ENCODE measurements around the gene CEP250. TPM values are rescaled to one million over a fixed set of nuclear protein-coding genes. Genes with fewer than 3 reads are reported as not detected.

Gene CEP250
- total RNA-seq, 1 experiment from 2014 or later: 42.3 TPM

- H3K9ac ChIP-seq (ENCODE audit: low read length): no peak overlapping the region
- peaks cover 12 to 45% of the 10 kb centered on the region in 2 experiments; a peak in 3 of 4 replicates for H3K36me3 ChIP-seq (ENCODE audit: control insufficient read depth in 1 of 2, insufficient read depth in 2 of 2, low read length in 2 of 2)
- TF ChIP-seq CTCF (IDR thresholded peaks at IDR 0.05 in 2 of 3, conservative IDR thresholded peaks at IDR 0.05 in 1 of 3; ENCODE audit: borderline replicate concordance in 1 of 3, insufficient read depth in 1 of 3, low read depth in 2 of 3, low read length in 2 of 3): no peak
- DNase-seq (ENCODE audit: low read depth, low spot score): no peak
- no peaks in the 10 kb centered on the region for H3K27me3 ChIP-seq (ENCODE audit: insufficient read depth, low read length)
- peaks cover 27% of the 10 kb centered on the region for H3K79me2 ChIP-seq (ENCODE audit: insufficient read depth, low read length)
- POLR2A ChIA-PET: no interaction called here
- no peaks in the 10 kb centered on the region for H3K9me3 ChIP-seq (ENCODE audit: control insufficient read depth in 1 of 2, insufficient read depth in 1 of 2, low read depth in 1 of 2, low read length in 2 of 2)
- H2AFZ ChIP-seq (ENCODE audit: low read depth, low read length, poor library complexity, severe bottlenecking): no peak overlapping the region
- H3K4me3 ChIP-seq (replicated peaks in 1 of 2; ENCODE audit: low read depth in 1 of 2, low read length in 2 of 2): no peak overlapping the region
- peaks cover 5 to 7% of the 10 kb centered on the region in 2 experiments; a peak in 3 of 4 replicates for H3K4me1 ChIP-seq (ENCODE audit: control insufficient read depth in 1 of 2, insufficient read depth in 2 of 2, low read length in 2 of 2)
- CTCF ChIA-PET: interaction anchor here (1.1 kb wide), 1 partner anchor 18 kb away, joined by 3 read pairs; no protein-coding TSS in a partner anchor
- no peak overlapping the region for H3K27ac ChIP-seq (ENCODE audit: low read depth, low read length)
- no peaks in the 10 kb centered on the region for H4K20me1 ChIP-seq (ENCODE audit: insufficient read depth)
- RAD21 ChIA-PET (ENCODE audit: low non-redundant PET in 1 of 2, low total read pairs in 2 of 2, uncharacterized antibody in 2 of 2, unreplicated experiment in 2 of 2): no interaction called here
- intact Hi-C loops (cut with micrococcal nuclease): loop anchor here (5.0 kb wide), 1 partner anchor 421 kb away; no protein-coding TSS in a partner anchor
- H3K4me2 ChIP-seq (ENCODE audit: low read length): no peak overlapping the region
- no peak for ATAC-seq
- BruUV-seq (replicated peaks): no TSS peak
- H3K9me2 ChIP-seq (ENCODE audit: insufficient read depth): no peaks in the 10 kb centered on the region
Observed at GRCh38 chr20:35461620-35462019, 6.2 kb downstream of the CEP250 start.

- DNase-seq (ENCODE audit: low read depth, low spot score): no peak
- H3K27ac ChIP-seq (ENCODE audit: low read depth, low read length): no peak overlapping the region
- H3K4me2 ChIP-seq (ENCODE audit: low read length): no peak overlapping the region
- H3K27me3 ChIP-seq (ENCODE audit: insufficient read depth, low read length): no peaks in the 10 kb centered on the region
- H4K20me1 ChIP-seq (ENCODE audit: insufficient read depth): no peaks in the 10 kb centered on the region
- no peak for ATAC-seq
- no peak overlapping the region for H3K4me3 ChIP-seq (replicated peaks in 1 of 2; ENCODE audit: low read depth in 1 of 2, low read length in 2 of 2)
- BruUV-seq (replicated peaks): no TSS peak
- RAD21 ChIA-PET (ENCODE audit: low non-redundant PET in 1 of 2, low total read pairs in 2 of 2, uncharacterized antibody in 2 of 2, unreplicated experiment in 2 of 2): no interaction called here
- H3K9me3 ChIP-seq (ENCODE audit: control insufficient read depth in 1 of 2, insufficient read depth in 1 of 2, low read depth in 1 of 2, low read length in 2 of 2): no peaks in the 10 kb centered on the region
- H2AFZ ChIP-seq (ENCODE audit: low read depth, low read length, poor library complexity, severe bottlenecking): no peak overlapping the region
- H3K9me2 ChIP-seq (ENCODE audit: insufficient read depth): no peaks in the 10 kb centered on the region
- TF ChIP-seq REST (IDR thresholded peaks at IDR 0.05; ENCODE audit: low read depth) (no peak), SIN3A (IDR thresholded peaks at IDR 0.05; ENCODE audit: low read depth) (no peak), CEBPB (IDR thresholded peaks at IDR 0.05; ENCODE audit: low read depth) (no peak), MAX (IDR thresholded peaks at IDR 0.05) (no peak), RAD21 (IDR thresholded peaks at IDR 0.05; ENCODE audit: low read depth) (no peak), POLR2A (IDR thresholded peaks at IDR 0.05; ENCODE audit: borderline replicate concordance, extremely low read depth, insufficient read depth, insufficient read length) (no peak), CBX3 (IDR thresholded peaks at IDR 0.05; ENCODE audit: low read depth) (no peak), EGR1 (IDR thresholded peaks at IDR 0.05; ENCODE audit: low read depth) (no peak), ATF3 (IDR thresholded peaks at IDR 0.05) (no peak)
- H3K4me1 ChIP-seq (ENCODE audit: control insufficient read depth in 1 of 2, insufficient read depth in 2 of 2, low read length in 2 of 2): peaks cover 9 to 11% of the 10 kb centered on the region in 2 experiments
- H3K9ac ChIP-seq (ENCODE audit: low read length): no peak overlapping the region
- CTCF ChIA-PET: no interaction called here
- peaks cover 12 to 47% of the 10 kb centered on the region in 2 experiments; a peak in 3 of 4 replicates for H3K36me3 ChIP-seq (ENCODE audit: control insufficient read depth in 1 of 2, insufficient read depth in 2 of 2, low read length in 2 of 2)
- POLR2A ChIA-PET: no interaction called here
- H3K79me2 ChIP-seq (ENCODE audit: insufficient read depth, low read length): peaks cover 21% of the 10 kb centered on the region
- intact Hi-C loops (cut with micrococcal nuclease): loop anchor here (5.0 kb wide), 1 partner anchor 420 kb away; no protein-coding TSS in a partner anchor
Observed at GRCh38 chr20:35462351-35462750, 7.0 kb downstream of the CEP250 start.

All from HCT116 (cell line).